Stimulated activated CD4-positive, alpha-beta T cell treated with anti-CD3 and anti-CD28 coated beads, Interleukin-1b, Interleukin-23, amount 100 ng/mL, for 1 hour (primary cell): ENCODE data around the gene PRDM7.

Experiments
- DNase-seq, 2 donors: peaks; one replicate each; pipeline ENCODE4 v3.0.0-alpha.2; 2020; ENCODE audit warnings: low read depth in 2 of 2

PRDM7 gene

DNA sequence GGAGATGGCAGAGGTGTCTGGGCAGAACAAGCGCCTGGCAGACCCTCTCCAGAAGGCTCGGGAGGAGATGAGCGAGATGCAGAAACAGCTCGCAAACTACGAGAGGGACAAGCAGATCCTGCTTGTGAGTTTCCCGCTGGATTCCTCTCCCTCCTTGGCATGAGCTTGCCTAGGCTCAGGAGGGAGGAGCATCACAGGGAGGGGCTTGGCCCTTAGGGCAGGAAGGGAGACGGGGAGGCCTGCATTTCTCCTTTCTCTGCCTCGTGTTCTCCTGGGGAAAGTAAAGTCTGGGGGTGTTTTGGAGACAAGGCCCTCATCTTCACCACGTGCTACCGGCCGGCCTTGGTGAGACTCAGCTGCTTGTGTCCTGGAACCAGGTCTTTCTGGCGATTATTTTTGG is 39.9 kb downstream of the PRDM7 start:
- DNase-seq: no peak

DNA sequence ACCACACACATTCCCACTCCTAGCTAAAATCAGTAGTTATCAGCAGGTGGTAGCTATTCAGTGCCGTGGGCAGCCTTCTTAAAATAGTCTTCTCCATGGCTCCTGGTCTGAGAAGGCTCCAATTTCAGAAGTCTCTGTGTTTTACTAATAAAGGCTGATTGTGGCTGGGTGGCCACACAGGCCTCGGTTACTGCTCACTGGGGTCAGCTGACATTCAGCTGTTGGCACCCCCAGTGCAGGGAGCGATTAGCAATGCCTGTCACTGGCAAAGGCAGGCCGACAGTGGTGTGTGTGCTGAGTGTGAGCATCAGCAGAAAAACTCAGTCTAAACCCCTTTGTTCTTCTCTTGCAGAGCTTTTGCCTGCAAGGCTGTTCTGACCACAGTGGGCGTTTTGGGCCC is 41.2 kb downstream of the PRDM7 start:
- no peak for DNase-seq

DNA sequence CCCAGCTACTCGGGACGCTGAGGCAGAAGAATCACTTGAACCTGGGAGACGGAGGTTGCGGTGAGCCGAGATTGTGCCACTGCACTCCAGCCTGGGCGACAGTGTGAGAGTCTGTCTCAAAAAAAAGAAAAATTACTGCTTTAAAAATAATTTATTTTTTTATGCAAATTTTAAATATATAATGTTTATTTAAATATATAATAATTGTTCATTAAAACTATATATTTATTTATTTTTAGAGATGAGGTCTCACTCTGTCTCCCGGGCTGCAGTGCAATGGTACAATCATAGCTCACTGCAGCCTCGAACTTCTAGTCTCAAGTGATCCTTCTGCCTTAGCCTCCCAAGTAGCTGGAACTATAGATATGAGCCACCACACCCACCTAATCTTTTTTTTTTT is 42.6 kb downstream of the PRDM7 start:
- no peak for DNase-seq

DNA sequence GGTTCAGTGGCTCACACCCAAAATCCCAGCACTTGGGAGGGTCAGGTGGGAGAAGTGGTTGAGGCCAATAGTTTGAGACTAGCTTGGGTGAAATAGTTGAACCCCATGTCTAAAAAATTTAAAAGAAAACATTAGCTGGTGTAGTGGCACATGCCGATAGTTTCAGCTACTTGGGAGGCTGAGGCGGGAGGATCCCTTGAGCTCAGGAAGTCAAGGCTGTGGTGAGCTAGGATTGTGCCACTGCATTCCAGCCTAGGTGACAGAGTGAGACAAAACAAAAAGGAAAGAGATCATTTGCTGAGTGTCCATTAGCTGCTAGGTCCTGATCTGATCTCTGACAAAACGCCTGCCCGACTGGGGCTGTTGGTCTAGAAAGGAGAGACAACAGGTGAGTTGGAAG is 43.7 kb downstream of the PRDM7 start:
- DNase-seq: no peak

DNA sequence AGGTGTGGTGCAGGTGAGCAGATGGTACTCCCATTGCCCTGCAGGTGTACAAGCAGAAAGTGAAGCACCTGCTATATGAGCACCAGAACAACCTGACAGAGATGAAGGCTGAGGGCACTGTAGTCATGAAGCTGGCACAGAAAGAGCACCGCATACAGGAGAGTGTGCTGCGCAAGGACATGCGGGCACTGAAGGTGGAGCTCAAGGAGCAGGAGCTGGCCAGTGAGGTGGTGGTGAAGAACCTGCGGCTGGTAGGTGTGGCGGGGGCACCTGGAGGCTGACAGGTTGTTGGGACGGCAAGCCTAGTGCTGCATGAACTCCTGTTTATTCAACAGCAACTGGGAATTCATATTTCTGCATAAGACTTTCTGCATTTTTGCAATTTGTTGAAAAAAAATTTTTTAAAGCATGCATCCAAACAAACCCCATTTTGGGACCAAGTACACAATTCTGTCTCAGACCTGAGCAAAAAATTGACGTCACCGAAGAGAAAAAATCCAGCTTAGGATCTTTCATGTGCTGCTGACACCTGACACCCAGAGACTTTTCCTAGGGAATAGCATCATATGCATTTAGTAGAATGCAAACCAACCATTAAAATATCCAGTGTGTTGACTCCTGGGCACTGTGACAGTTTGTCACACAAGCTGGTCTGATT is 44.3 kb downstream of the PRDM7 start:
- no peak for DNase-seq

DNA sequence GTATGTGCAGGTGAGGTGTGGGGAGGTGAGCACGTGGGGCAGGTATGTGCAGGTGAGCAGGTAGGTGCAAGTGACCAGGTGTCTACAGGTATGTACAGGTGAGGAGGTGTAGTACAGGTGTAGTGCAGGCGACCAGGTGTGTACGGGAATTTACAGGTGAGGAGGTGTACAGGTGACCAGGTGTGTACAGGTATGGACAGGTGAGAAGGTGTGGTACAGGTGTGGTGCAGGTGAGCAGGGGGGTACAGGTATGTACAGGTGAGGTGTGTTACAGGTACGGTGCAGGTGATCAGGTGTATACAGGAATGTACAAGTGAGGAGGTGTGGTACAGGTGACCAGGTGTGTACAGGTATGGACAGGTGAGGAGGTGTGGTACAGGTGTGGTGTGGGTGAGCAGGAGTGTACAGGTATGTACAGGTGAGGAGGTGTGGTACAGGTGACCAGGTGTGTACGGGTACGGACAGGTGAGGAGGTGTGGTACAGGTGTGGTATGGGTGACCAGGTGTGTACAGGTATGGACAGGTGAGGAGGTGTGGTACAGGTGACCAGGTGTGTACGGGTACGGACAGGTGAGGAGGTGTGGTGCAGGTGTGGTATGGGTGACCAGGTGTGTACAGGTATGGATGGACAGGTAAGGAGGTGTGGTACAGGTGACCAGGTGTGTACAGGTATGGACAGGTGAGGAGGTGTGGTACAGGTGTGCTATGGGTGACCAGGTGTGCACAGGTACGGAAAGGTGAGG is 45.0 kb downstream of the PRDM7 start:
- DNase-seq: no peak

DNA sequence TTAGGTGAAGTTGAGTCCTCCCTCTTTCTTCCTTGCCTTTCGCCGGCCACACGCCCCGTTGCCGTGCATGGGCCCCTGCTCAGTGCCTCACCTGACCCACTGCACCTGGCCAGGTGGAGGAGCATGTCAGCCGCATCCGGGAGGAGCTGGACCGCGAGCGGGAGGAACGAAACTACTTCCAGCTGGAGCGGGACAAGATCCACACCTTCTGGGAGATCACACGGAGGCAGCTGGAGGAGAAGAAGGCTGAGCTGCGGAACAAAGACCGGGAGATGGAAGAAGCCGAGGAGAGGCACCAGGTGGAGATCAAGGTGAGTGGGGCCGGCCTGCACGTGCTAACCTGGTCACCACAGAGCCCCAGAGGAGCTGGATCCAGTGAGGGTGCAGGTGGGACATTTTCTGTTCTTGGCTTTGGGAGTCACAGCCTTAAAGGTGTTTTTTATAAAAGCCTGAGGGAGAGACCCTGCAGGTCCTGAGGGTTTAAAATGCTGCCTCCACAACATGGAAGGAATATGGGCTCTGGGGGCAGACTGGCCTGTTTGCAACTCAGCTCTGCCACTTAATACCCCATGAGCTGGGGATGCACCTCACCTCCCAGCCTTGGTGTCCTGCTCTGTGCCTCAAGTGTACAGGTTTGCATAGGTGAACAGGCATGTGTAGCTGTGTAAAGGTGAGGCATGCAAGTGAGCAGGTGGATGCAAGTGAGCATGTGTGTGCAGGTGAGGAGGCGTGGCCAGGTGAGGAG is 45.8 kb downstream of the PRDM7 start:
- no peak for DNase-seq

DNA sequence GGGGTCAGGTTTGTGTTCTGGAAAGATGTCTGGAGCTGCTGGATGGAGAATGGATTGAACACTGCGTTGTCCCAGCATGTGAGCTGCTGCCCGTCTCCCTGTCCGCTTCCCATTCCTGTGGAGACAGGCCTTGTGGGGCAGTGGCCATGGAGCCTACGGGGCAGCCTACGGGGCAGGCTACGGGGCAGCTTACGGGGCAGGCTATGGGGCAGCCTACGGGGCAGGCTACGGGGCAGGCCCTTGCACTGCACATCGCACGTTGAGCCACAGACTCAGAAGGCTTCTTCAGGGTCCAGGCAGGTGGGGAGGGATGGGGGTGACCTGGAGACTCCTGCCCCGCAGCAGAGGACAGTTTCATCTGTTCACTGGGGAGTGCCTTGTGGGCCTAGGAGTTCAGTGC is 48.1 kb downstream of the PRDM7 start:
- DNase-seq: no peak

DNA sequence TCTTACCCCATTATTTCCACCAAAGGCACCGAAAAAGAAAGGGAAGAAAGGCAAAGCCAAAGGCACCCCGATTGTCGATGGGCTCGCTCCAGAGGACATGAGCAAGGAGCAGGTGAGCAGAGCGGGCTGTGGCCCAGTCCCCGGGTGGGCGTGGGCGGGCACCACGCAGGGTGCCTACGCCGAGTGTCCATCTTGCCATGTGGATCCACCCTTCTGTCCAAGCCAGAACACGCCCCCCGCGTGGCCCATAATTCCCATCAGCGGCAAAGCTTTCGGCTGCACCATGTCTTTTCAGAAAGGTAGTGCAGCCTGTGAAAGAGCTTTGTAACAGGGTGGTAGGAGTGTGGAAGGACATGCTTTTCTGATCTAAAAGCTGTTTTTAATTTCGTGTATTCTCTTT is 49.5 kb downstream of the PRDM7 start:
- no peak for DNase-seq

DNA sequence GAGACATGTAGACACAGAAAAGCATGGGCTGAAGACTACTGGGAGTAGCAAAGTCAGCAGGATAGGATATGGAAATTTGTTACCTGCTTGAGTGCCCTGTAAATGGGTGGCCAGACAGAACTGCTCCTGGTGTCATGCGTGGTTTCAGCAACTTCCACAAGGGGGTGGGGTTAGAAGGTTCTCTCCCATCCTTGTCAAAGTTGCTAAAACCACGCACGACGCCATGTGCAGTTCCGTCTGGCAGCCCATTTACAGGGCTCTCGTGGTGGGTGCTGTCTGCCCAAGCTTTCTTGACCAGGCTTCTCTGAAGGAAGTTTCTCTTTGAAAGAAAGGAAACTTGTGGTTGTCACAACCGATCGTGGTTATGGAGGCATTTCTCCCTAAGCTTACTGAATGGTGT is 51.0 kb downstream of the PRDM7 start:
- DNase-seq: no peak

DNA sequence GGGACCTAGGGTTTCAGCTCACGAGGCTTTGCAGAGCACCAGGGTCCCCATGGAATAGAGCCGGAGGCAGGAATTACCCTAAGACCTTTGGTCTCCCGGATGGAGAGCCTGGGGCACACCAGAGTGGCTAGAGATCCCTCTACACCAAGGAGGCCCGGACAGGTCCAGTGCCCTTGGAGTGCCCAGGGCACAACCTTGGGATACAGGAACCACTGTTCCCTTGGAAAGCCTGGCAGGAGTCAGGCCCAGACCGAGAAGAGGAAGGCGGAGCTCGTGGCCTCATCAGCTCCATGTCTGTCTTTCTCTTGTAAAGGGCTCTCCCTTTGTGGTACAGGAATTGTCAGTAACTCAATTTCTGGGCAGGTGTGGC is 54.1 kb downstream of the PRDM7 start:
- no peak for DNase-seq

DNA sequence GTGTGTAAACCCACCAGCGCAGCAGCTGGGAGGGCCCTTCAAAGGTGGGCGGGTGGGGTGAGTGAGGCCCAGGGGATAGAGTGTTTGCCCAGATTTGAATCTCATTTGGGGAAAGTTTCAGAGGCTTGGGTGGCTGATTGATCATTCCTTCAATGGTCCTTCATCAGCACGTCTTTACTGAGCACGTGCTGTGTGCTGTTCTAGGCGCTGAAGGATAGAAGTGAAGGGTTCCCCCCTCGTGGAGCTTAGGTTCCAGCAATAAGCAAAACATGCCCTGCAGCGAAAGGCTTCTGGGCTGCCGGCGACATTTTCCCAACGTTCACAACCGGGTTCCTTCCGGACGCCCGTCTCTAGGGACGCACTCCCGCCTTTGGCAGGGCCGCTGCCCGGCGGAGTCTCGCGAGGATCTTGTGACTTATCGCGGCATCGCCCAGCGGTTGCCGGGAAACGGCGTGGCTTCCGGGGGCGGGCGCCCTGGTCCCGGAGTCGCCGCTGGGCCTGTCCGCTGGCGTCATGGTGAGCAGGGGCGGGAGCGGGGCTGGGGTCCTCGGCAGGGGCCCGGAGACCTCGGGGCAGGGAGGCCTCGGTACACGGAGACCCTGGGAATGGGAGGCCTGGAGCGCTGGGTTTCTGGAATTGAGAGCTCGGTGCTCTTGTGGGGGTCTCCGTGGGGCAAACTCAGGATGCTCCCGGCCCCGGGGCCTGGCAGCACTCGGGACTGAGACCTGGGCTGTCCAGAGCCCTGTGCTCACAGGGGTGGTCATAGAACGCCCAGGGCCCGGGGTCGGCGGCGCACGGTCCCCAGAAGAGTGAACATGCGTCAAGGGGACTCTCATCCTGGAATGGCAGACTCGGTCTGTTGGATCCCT is 54.7 kb downstream of the PRDM7 start:
- DNase-seq: peak; percentile 39 to 59

DNA sequence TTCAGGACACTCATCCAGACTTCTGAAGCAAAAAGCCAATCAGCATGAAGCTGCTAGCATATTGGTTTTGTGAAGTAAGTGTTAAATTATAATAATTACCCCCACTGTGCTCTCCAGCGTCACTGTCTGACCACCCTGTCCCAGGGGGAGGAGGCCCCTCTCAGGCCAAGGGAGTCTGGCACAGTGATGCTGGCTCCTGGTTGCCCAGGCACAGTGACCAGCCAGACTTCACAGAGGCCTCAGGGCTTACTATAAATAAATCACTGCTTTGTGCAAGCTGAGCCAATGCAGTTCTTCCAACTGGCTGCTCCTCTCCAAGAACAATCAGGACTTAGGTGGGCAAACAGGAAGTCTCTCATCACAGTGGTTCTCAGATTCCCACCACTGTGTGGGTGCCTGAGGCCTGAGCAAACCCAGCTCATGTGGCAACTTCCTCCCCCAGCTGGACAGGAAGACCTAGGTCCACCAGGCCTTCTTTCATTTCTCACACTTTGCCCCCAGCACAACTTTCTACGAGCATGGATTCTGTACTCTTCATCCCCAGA is 56.2 kb downstream of the PRDM7 start:
- no peak for DNase-seq

DNA sequence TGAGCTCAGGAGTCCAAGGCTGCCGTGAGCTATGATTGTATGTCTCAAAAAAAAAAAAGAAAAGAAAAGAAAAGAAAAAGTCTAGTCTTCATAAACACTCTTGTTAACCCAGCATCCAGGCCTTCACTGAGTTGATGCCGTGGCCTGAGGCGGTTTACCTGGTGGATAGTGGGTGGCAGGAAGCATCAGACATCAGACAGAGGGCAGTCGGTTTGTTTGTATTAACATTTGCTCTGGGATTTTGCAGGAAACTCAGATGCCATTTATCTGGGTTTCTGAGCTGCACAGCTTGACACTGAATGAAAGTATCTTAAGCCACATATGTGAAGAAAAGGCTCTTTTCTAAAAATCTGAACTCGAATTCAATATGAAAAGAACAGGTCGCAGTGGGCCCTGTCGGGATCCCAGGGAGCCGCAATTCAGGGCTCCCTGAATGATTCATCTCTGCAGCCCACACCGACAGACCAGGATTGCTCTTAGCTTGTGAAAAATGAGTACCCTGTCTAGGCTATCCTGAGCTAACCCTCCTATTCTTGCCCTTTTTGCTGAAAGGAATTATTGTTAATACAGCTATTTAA is 56.8 kb downstream of the PRDM7 start:
- no peak for DNase-seq

DNA sequence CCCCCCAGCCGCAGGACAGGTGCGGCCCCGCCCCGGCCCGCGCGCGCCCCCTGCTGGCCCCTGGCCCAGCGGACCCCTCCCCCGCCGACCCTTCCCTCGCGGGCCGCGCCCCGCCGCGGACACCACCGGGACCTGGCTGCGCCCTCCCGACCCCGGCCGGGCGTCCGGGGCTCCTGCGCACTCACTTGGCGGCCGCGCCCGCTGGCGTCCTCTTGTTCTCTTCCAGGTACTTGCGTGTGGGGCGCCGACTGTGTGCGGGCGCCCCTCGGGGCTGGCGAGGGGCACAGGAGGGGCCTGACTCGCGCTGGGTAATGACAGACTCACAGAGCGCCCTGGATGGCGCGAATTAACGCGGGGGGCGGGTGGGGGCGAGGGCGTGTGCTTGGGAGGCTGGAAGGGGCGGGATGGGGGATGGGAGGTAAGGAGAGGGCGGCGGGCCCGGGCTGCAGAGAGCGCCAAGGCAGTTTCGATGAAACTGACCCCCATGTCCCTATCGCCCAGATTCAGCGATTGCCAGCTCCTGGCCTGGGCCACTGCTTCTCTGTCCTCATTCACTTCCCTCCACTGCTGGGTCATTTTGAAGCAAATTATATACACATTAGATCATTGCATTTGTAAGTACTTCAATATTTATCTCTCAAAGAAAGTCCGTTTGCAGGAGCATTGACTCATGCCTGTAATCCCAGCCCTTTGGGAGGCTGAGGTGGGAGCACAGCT is 57.4 kb downstream of the PRDM7 start:
- peak in 1 of 2 donors; percentile 35 for DNase-seq

DNA sequence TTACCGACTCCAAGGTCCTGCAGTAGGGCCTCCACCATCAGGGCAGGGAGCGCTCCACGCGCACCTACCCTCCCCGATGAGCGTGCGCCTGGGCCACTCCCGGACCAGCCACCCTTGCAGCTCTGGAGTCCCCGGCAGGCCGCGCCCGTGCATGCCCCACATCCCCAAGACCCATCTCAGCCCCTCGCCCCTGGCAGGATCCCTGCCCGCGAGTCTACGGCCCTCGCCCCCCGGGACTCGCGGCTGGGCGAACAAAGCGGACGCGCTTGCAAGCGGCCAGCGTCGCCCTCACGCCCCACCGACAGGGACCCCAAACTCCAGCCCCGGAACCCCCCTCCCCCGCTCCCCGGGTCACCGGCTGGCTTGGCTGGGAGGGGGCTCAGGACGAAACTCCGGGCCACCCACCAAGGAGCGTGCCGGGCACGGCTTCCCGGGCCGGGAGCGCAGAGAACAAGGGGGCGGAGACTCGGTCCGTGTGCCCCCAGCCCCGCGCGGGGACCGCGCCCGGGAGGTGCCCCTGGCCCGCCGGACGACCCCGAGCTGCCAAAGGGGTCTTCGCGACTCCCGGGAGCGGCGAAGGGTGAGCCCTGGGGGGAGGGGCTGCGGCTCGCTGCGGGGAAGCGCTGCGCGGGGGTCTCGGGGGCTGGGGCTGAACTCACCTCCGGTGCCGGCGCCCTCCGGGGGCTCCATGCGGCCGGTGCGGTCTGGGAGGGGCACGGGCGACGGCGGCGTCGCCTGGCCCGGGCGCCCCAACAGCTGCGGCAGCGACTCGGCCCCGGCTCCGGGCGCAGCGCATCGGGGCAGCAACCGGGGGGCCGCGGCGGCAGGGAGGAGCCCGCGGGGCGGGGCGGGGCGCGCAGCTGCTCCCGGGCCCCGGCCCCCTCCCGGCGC is 58.2 kb downstream of the PRDM7 start, which contains the start of gene DBNDD1:
DBNDD1 (minus strand) TSS at position 805 of the 891 bp plus-strand sequence; CDS start at position 690, 115 bp downstream.
- no peak for DNase-seq

DNA sequence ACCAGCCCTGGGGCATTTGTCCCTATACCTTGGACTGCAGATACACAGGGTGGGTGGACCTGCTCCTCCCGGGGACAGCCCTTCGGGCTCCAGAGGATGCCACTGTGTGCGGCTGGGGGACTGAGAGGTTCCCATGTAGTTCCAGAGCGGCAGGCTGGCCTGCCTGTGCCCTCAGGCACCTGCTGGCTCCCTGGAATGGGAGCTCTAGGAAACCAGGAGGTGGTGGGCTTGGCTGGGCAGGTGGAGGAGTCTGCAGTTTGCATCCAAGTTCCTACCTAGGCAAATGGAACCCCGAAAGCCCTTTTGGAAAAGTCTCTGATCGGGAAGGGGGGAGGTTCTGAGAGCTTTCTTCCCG is 58.9 kb downstream of the PRDM7 start:
- DNase-seq: no peak

DNA sequence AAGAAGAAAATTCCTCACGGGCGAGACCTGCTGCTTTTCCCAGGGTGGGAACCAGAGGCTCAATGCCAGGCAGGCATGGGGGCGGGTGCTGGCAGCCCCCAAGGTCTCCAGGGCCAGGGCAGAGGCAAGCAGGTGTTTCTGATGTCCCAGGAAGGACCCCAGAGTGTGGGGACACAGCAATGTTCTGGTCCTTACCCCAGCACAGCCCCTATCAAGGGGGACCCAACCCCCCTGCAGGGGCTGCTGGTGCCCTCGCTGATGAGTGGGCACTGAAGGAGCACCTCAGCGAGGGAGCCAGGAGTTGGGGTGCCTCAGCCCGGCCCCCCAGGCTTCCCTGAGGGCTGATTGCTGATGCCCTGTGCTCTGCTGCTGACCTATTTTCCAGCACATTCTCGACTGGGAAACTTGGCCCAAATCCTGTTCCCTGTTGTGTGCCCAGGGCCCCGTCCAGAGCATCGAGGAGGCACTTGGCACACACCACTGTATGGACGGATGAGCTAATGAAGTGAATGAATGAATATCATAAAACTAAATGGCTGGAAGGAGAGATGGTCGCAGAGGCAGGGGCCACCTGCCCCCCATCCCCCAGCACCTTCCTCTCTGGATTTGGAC is 60.7 kb downstream of the PRDM7 start:
- no peak for DNase-seq
